ENCODE measurements around the gene RNASE2. TPM values are rescaled to one million over a fixed set of nuclear protein-coding genes. Genes with fewer than 3 reads are reported as not detected.

Gene RNASE2
- total RNA-seq, result not detected in 2 replicates

GRCh38 chr14:20954736-20955537, at the start of gene RNASE2:
RNASE2 (plus strand) TSS chr14:20955487; CDS start chr14:20955772, 285 bp downstream.

GRCh38 chr14:20989787-20990600, 34.7 kb downstream of the RNASE2 start, which contains the start of gene METTL17:
METTL17 (plus strand) TSS chr14:20989980; CDS start chr14:20990003, 23 bp downstream.

GRCh38 chr14:20998674-20999366, 43.5 kb downstream of the RNASE2 start, which contains the start of gene SLC39A2:
SLC39A2 (plus strand) TSS chr14:20999293; CDS start chr14:20999447, 154 bp downstream.

Other genes starting within 250 kb of the RNASE2 start
- gene EDDM3A, start 209.6 kb upstream of the RNASE2 start, total RNA-seq, result not detected in 2 replicates
- gene EDDM3B, start 187.1 kb upstream of the RNASE2 start, total RNA-seq, result not detected in 2 replicates
- gene RNASE6, start 174.2 kb upstream of the RNASE2 start, total RNA-seq, result not detected in 2 replicates
- not detected in 2 replicates for gene RNASE1, start 152.6 kb upstream of the RNASE2 start, total RNA-seq
- not detected in 2 replicates for gene RNASE3, start 64.1 kb upstream of the RNASE2 start, total RNA-seq
- 81.0 and 82.7 TPM in 2 replicates for gene METTL17, start 34.5 kb downstream of the RNASE2 start, total RNA-seq
- gene SLC39A2, start 43.8 kb downstream of the RNASE2 start, total RNA-seq, result not detected in 2 replicates
- gene NDRG2, start 69.6 kb downstream of the RNASE2 start, total RNA-seq, result 1.3 and 1.5 TPM in 2 replicates
- not detected in 2 replicates for gene TPPP2, start 74.7 kb downstream of the RNASE2 start, total RNA-seq
- not detected in 2 replicates for gene RNASE13, start 79.3 kb downstream of the RNASE2 start, total RNA-seq
- gene RNASE7, start 86.9 kb downstream of the RNASE2 start, total RNA-seq, result not detected in 2 replicates
- not detected in 2 replicates for gene RNASE8, start 102.3 kb downstream of the RNASE2 start, total RNA-seq
- gene ARHGEF40, start 114.8 kb downstream of the RNASE2 start, total RNA-seq, result 28.2 and 31.1 TPM in 2 replicates
- 2.2 and 3.0 TPM in 2 replicates for gene ZNF219, start 143.2 kb downstream of the RNASE2 start, total RNA-seq
- gene TMEM253, start 145.6 kb downstream of the RNASE2 start, total RNA-seq, result not detected in 2 replicates
- gene OR5AU1, start 200.6 kb downstream of the RNASE2 start, total RNA-seq, result not detected in 2 replicates

Data from bronchus fibroblast of lung (primary cell).